ENCODE measurements around the gene ACAP2. TPM values are rescaled to one million over a fixed set of nuclear protein-coding genes. Genes with fewer than 3 reads are reported as not detected.
A peak's percentile ranks its signal among the peaks of the same experiment; 100 is the strongest.
"Not testable (repeated sequence)": the region's sequence is repeated elsewhere in the genome, so short reads cannot be mapped to it uniquely, and the experiment has no call there.

ACAP2 gene
- polyA plus RNA-seq, 2 of the 4 experiments (the other 2 are of a cell fraction) = 7.8 to 26.0 TPM

GRCh38 chr3:195356151-195357086, 86.4 kb downstream of the ACAP2 start:
- CTCF ChIA-PET = no interaction called here

GRCh38 chr3:195354009-195354408, 88.8 kb downstream of the ACAP2 start:
- POLR2A ChIA-PET; FAIRE-seq; CTCF ChIA-PET; H3K4me3 ChIP-seq; ATAC-seq; H3K4me2 ChIP-seq; DNase-seq (ENCODE audit: low read depth in 1 of 2, low spot score in 1 of 2); H3K9me3 ChIP-seq: not testable (repeated sequence)
- H3K27ac ChIP-seq = peak overlapping the region; percentile 77 to 83; a peak in 4 of 6 replicates
- 47% methylated on average over 2 of the region's 2 CpGs for WGBS (ENCODE audit: missing lambda C conversion rate)
- H3K4me1 ChIP-seq = peaks cover 17% of the 10 kb centered on the region; the same call in 2 of the 3 replicates

More at GRCh38 chr3:195356151-195357086, 86.4 kb downstream of the ACAP2 start:
- FAIRE-seq = no peak
- DNase-seq (ENCODE audit: low read depth in 1 of 2, low spot score in 1 of 2) = no peak
- ATAC-seq = peak in 1 of 2 experiments; percentile 43; a peak in 1 of 6 replicates
- Histone ChIP-seq H3K4me2 (no peak overlapping the region), H3K9me3 (no peaks in the 10 kb centered on the region), H3K4me3 (no peak overlapping the region), H3K27ac (0 out of 6 replicates have a peak overlapping the region, but pooled peaks of 1 of the 2 experiments have one; percentile 13), H3K4me1 (peaks cover 13% of the 10 kb centered on the region; the same call in 2 of the 3 replicates)
- POLR2A ChIA-PET = no interaction called here
- 87% methylated on average over 15 of the region's 16 CpGs for WGBS (ENCODE audit: missing lambda C conversion rate)
- TF ChIP-seq HOXB5 (CRISPR knock-in tag; IDR thresholded peaks at IDR 0.05) = no peak
- no peak for TF ChIP-seq HDAC2 (IDR thresholded peaks at IDR 0.05)
- no peak for TF ChIP-seq RFX5 (IDR thresholded peaks at IDR 0.05)
- no peak for TF ChIP-seq EHF (CRISPR knock-in tag; IDR thresholded peaks at IDR 0.05)
- TF ChIP-seq NR3C1 (IDR thresholded peaks at IDR 0.05) = no peak
- TF ChIP-seq USF2 (IDR thresholded peaks at IDR 0.05) = no peak

- peak overlapping the region; percentile 49; the same call in 2 of the 3 replicates for H3K4me2 ChIP-seq
- POLR2A ChIA-PET = interaction anchor here (1.2 kb wide), 1 partner anchor 190 kb away, joined by 11 read pairs; the partner anchor contains the start of gene PPP1R2
These were observed 89.8 kb downstream of the ACAP2 start for GRCh38 chr3:195352895-195353488.

GRCh38 chr3:195348426-195349115, 94.2 kb downstream of the ACAP2 start:
- ATAC-seq = no peak
- Histone ChIP-seq H3K4me3 (no peak overlapping the region), H3K27ac (no peak overlapping the region), H3K4me1 (peaks cover 16% of the 10 kb centered on the region; the same call in 2 of the 3 replicates), H3K4me2 (no peak overlapping the region), H3K9me3 (no peaks in the 10 kb centered on the region)
- TF ChIP-seq BCL3 (IDR thresholded peaks at IDR 0.05) (no peak), MAFK (IDR thresholded peaks at IDR 0.05; ENCODE audit: partially characterized antibody) (peak; percentile 59)
- ChIA-PET POLR2A (no interaction called here), CTCF (no interaction called here)
- DNase-seq (ENCODE audit: low read depth in 1 of 2, low spot score in 1 of 2) = no peak
- no peak for FAIRE-seq
- 90% methylated on average over 5 of the region's 5 CpGs for WGBS (ENCODE audit: missing lambda C conversion rate)

More at GRCh38 chr3:195352895-195353488, 89.8 kb downstream of the ACAP2 start:
- ATAC-seq (peak; percentile 66 to 89), FAIRE-seq (no peak), DNase-seq (ENCODE audit: low read depth in 1 of 2, low spot score in 1 of 2) (peak in 1 of 2 experiments; percentile 54)
- CTCF ChIA-PET = no interaction called here
- TF ChIP-seq RFX5 (IDR thresholded peaks at IDR 0.05) (no peak), CBX2 (IDR thresholded peaks at IDR 0.05; ENCODE audit: borderline replicate concordance, low read depth) (no peak), HOXB13 (CRISPR knock-in tag; IDR thresholded peaks at IDR 0.05; ENCODE audit: low read depth) (no peak), CEBPB (IDR thresholded peaks at IDR 0.05) (peak; percentile 8 to 9; a peak in 1 of 4 replicates), RAD21 (conservative IDR thresholded peaks at IDR 0.05 in 1 of 2, IDR thresholded peaks at IDR 0.05 in 1 of 2) (no peak), CBX8 (IDR thresholded peaks at IDR 0.05) (no peak), JUN (IDR thresholded peaks at IDR 0.05) (no peak), FOSL2 (IDR thresholded peaks at IDR 0.05) (no peak), FOSL2 (CRISPR knock-in tag; IDR thresholded peaks at IDR 0.05) (no peak)
- WGBS (ENCODE audit: missing lambda C conversion rate) = 93% methylated on average over 4 of the region's 4 CpGs
- no peaks in the 10 kb centered on the region for H3K9me3 ChIP-seq
- peak overlapping the region; percentile 77 to 83 for H3K27ac ChIP-seq
- peaks cover 17% of the 10 kb centered on the region; the same call in 2 of the 3 replicates for H3K4me1 ChIP-seq
- no peak overlapping the region for H3K4me3 ChIP-seq

Measured in A549 (cell line).